GM18511 (cell line): ENCODE measurements around the gene XPO4.
"Not testable (repeated sequence)": the region's sequence is repeated elsewhere in the genome, so short reads cannot be mapped to it uniquely, and the experiment has no call there.

Experiments
- ATAC-seq: cut with Tn5 transposase; IDR thresholded peaks from one replicate; pipeline ENCODE4 v1.9.1; 2021; ENCODE audit warnings: mild to moderate bottlenecking, moderate library complexity; ENCODE audit not compliant: unreplicated experiment

XPO4 gene

GRCh38 chr13:20902438-20903163, at the start of gene XPO4:
XPO4 (minus strand) TSS chr13:20902746; CDS start chr13:20902738, 8 bp downstream.
- peak; percentile 97 for ATAC-seq

DNA sequence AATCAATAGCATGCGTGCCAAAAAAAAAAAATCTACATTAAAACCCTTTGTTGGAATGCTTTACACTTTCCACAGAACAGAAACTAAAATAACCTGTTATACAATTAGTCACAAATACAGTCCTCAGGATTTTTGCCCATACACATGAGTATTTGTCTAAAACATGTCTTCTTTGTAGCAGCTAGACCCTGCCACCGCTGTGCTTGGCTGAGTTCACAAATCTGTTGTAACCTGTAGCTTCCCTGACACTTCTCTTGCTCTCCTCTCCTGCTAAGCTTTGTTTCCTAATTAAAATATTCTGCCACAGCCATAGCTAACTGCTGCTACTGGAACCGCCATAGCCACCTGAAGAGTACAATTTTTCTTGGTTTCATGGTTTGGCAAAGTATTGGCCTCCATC, 45.5 kb upstream of the XPO4 start:
- not testable (repeated sequence) for ATAC-seq

GRCh38 chr13:20945952-20946383, 43.4 kb upstream of the XPO4 start:
- ATAC-seq = no peak

- ATAC-seq = no peak
Measured at GRCh38 chr13:20942938-20943559, 40.5 kb upstream of the XPO4 start.

DNA sequence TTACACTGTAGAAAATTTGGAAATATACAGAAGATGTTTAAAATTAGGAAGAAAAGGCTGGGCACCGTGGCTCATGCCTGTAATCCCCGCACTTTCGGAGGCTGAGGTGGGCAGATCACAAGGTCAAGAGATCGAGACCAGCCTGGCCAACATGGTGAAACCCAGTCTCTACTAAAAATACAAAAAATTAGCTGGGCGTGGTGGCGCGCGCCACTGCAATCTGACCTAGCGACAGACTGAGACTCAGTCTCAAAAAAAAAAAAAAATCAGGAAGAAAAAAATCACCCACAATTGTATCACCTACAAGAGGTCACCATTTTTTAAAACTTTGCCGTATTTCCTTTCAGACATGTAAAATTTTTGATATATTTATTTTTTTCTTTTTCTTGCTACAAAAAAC, 38.0 kb upstream of the XPO4 start:
- not testable (repeated sequence) for ATAC-seq

DNA sequence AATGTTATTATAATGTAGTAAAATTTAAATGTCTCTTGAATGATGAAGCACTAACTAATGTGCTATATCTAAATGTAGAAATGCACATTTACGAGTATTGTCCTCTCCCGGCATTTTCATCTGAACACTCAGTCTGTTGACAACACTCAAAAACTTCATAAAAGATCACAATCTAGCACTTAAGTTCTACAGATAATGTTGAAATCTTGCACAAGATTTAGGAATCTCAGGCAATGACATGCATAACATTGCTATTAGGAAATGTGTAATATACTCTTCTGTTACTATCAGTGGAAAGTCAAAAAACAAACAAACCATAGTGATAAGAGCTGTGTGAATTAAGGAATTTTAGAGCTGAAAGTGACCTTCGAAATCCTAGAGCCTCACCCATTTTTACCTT, 37.5 kb upstream of the XPO4 start:
- ATAC-seq = no peak

- no peak for ATAC-seq
Measured at GRCh38 chr13:20939662-20940061, 37.1 kb upstream of the XPO4 start.

- ATAC-seq = no peak
Measured at GRCh38 chr13:20938302-20938701, 35.8 kb upstream of the XPO4 start.

GRCh38 chr13:20927596-20928257, 25.2 kb upstream of the XPO4 start:
- no peak for ATAC-seq

- ATAC-seq = not testable (repeated sequence)
Measured at GRCh38 chr13:20925395-20925790, 22.8 kb upstream of the XPO4 start.

- ATAC-seq = no peak
Measured at GRCh38 chr13:20924758-20925394, 22.3 kb upstream of the XPO4 start.

DNA sequence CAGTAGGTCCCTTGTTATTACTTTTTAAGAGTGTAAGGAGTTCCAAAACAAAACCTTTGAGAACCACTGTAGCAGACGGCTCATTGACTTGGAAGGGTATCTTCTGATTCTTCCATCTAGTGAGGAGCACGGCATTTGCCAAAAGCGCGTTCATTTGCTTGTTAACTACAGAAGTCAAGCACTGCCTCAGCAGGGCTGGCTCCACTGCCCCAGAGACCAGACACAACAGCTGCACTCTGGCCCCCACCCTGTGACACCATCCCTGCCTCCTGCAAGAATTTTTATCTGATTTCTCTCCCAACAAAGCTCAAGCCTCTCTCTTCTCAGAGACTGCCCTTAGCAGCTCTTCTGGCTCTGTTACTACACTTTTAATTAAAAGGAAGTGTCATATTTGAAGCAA, 20.7 kb upstream of the XPO4 start:
- no peak for ATAC-seq

DNA sequence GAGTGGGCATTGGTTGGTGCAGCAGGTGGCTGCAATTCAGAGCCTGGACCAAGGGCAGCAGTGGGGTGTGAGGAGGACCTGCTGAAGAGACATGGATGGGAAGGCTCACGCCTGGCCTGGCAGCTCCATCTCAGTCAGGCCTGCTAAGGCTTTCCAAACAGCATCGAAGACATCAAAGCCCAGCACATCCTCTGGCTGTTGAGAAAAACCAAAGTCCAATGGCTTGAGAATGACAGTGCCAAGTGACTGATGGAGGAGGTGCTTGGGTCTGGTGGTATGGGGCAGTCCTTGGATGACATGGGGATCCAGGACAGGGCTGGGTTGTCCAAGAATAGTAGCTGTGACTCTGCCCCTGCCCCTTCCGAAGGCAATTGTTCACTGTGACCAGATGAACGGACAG, 19.0 kb upstream of the XPO4 start:
- ATAC-seq = no peak

DNA sequence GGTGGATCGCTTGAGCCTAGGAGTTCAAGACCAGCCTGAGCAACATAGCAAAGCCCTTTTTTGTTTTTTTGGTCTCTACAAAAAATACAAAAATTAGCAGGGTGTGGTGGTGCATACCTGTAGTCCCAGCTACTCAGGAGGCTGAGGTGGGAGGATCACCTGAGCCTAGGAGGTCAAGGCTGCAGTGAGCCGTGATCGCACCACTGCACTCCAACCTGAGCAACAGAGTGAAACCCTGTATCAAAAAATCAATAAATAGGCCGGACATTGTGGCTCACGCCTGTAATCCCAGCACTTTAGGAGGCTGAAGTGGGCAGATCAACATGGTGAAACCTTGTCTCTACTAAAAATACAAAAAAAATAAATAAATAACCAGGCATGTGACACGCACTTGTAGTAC, 13.1 kb upstream of the XPO4 start:
- not testable (repeated sequence) for ATAC-seq

GRCh38 chr13:20911037-20911436, 8.5 kb upstream of the XPO4 start:
- ATAC-seq = no peak

DNA sequence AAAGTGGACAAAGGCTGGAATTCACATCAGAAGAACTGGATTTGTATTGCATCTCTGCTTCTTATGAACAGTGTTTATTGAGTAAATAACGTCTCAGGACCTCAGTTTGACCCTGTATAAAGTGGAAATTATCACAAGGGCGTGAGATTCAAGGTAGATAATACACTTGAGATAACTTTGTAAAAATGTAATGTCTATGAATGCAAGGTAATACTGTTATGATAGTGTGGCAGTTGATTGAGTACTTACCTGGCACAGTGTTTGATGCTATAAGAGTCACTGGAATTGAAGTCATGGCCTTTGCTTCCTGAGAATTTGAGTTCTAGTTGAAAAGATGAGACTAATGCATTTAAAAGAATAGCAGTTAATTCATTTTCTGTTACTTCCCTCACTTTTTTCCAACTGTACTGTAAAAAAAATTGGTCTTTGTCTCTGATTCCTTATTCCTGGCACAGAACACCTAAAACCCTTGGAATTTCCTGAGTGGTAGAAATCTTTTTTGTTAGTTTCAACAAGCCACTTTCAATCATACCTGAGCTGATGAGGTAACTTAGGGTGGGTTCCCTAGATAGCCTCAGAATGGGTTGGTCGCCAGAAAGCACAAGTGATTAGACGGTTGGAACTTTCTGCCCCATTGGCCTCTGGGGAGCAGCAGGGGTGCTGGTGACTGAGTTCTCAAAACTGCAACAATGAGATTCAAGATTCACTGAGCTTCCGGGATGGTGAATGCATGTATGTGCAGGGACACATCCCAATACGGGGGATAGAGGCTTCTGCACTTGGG, 6.4 kb upstream of the XPO4 start:
- ATAC-seq = no peak

DNA sequence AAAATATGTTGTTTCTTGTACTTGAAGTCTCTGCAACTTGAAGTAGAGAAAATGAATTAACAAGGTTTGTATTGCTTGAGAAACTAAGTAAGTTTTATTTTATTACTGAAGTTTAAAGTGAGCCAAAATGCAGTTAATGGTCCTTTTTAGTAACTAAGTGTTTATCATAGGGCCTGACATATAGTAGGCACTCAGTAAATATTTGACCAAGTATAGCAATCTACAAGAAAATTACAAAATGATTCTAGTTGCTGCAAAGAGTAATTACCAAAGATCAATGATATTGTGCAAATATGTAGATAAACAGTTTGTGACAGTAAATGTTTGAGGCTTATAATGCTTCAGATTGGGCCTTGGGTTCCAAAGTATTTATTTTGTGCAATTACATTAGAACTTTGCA, 2.4 kb upstream of the XPO4 start:
- ATAC-seq = no peak

DNA sequence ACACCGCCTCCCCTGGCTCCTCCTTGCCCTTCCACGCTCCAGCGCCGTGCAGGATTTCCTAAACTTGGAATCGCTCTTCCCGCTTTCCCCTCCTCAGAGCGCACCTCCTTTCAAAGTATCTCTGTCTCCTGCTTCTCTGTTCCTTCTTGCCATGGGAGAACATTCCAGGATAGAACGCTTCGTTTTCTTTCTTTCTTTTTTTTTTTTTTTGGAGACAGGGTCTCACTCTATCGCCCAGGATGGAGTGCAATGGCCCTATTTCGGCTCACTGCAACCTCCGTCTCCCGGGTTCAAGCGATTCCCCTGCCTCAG, 574 bp upstream of the XPO4 start:
- ATAC-seq = no peak

DNA sequence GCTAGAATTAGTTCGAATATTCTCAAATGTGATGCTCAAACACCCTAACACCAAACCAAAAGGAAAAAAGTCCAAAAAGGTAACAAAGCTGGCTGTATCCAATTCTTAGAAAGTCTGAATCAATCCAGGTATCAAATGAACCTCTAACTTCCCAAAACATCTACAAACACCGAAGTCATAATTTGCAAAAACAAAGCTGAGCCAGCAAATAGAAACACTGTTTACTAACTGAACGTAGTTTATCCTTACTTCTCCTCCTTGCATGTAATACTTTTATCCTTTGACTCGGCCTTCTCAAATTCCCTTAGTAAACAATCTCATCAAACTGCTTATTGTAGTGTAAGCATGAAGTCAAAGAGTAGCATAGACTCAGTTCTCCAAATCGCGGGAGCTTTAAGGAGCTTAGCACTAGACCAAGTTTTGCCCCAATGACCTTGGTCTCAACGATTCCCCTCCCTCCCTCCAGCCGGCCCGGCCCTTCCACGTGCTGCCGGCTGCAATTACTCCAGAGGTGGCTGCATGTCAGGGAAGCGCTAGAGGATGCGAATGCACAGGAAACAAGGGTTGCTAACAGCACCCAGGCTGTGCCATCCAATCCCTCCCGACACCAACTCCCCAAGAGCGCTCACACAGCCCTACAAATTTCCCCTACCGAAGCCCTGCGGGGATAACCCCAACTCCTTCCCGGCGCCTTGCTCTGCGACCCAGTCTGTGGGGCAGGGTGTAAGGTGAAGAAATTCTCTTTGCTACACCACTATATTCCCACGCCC, 693 bp downstream of the XPO4 start:
- ATAC-seq = peak; percentile 43

- no peak for ATAC-seq
Measured at GRCh38 chr13:20894245-20894644, 8.3 kb downstream of the XPO4 start.
